Fibroblast of mammary gland (primary cell): ENCODE data around the gene CLOCK.

Experiments used
- DNase-seq: peaks from one replicate; pipeline ENCODE4 v3.0.0-alpha.2; 2010; ENCODE audit warnings: low read depth
- H3K4me3 ChIP-seq: 2 replicates; pipeline ENCODE4 v1.5.1; 2011; ENCODE audit warnings: low read depth, mild to moderate bottlenecking, low read length, moderate library complexity; ENCODE audit not compliant: control insufficient read depth
- CTCF ChIP-seq: conservative IDR thresholded peaks from 2 replicates; pipeline ENCODE4 v1.5.1; 2011; ENCODE audit warnings: low read depth, low read length, inconsistent platforms; ENCODE audit not compliant: control insufficient read depth, insufficient read depth

CLOCK gene

GRCh38 chr4:55399581-55399980, 147.1 kb downstream of the CLOCK start:
- H3K4me3 ChIP-seq, result no peak overlapping the region
- DNase-seq, result no peak
- no peak for TF ChIP-seq CTCF

- H3K4me3 ChIP-seq, result peak overlapping the region; percentile 77
- DNase-seq, result peak; percentile 33
- TF ChIP-seq CTCF, result no peak
Measured at GRCh38 chr4:55398966-55399365, 147.7 kb downstream of the CLOCK start.

- peak overlapping the region; percentile 77 for H3K4me3 ChIP-seq
- peak; percentile 73 for DNase-seq
- TF ChIP-seq CTCF, result no peak
Measured at GRCh38 chr4:55398461-55398860, 148.2 kb downstream of the CLOCK start.

- peak overlapping the region; percentile 77 for H3K4me3 ChIP-seq
- peak; percentile 82 for DNase-seq
- no peak for TF ChIP-seq CTCF
Measured at GRCh38 chr4:55397520-55398321, 149.0 kb downstream of the CLOCK start.

- peak overlapping the region; percentile 77 for H3K4me3 ChIP-seq
- peak; percentile 47 for DNase-seq
- TF ChIP-seq CTCF, result no peak
Measured at GRCh38 chr4:55397126-55397436, 149.6 kb downstream of the CLOCK start.

GRCh38 chr4:55396308-55397125, 150.2 kb downstream of the CLOCK start:
- peak overlapping the region; percentile 77 for H3K4me3 ChIP-seq
- peak; percentile 43 for DNase-seq
- TF ChIP-seq CTCF, result no peak
